ENCODE results near the gene ZNF83. TPM values are rescaled to one million over a fixed set of nuclear protein-coding genes. Genes with fewer than 3 reads are reported as not detected.
A peak's percentile ranks its signal among the peaks of the same experiment; 100 is the strongest.
"Not testable (repeated sequence)": the region's sequence is repeated elsewhere in the genome, so short reads cannot be mapped to it uniquely, and the experiment has no call there.

Gene ZNF83
- polyA plus RNA-seq (2012; ENCODE audit: missing spikeins): 35.9 TPM

- DNase-seq (ENCODE audit: insufficient read length) (peak; percentile 86), FAIRE-seq (peak; percentile 98)
- TF ChIP-seq POLR2AphosphoS5 (IDR thresholded peaks at IDR 0.05; ENCODE audit: low read depth, low read length): peak; percentile 82
- TF ChIP-seq TAF1 (IDR thresholded peaks at IDR 0.05; ENCODE audit: borderline replicate concordance, low read depth, low read length): no peak
- TF ChIP-seq POLR2A (IDR thresholded peaks at IDR 0.05; ENCODE audit: low read depth, low read length): peak; percentile 87
These were observed at the start of gene ZNF83 for GRCh38 chr19:52637718-52638585. Gene ZNF83, minus strand, starts transcription at chr19:52638355.

GRCh38 chr19:52687684-52688083, 49.5 kb upstream of the ZNF83 start:
- FAIRE-seq: no peak
- no peak for TF ChIP-seq POLR2AphosphoS5 (IDR thresholded peaks at IDR 0.05; ENCODE audit: low read depth, low read length)
- TF ChIP-seq POLR2A (IDR thresholded peaks at IDR 0.05; ENCODE audit: low read depth, low read length): no peak
- TF ChIP-seq TAF1 (IDR thresholded peaks at IDR 0.05; ENCODE audit: borderline replicate concordance, low read depth, low read length): no peak
- no peak for DNase-seq (ENCODE audit: insufficient read length)

GRCh38 chr19:52685811-52686210, 47.7 kb upstream of the ZNF83 start:
- TF ChIP-seq TAF1 (IDR thresholded peaks at IDR 0.05; ENCODE audit: borderline replicate concordance, low read depth, low read length) (no peak), POLR2A (IDR thresholded peaks at IDR 0.05; ENCODE audit: low read depth, low read length) (no peak), POLR2AphosphoS5 (IDR thresholded peaks at IDR 0.05; ENCODE audit: low read depth, low read length) (no peak)
- no peak for DNase-seq (ENCODE audit: insufficient read length)
- no peak for FAIRE-seq

GRCh38 chr19:52681216-52681615, 43.1 kb upstream of the ZNF83 start:
- not testable (repeated sequence) for FAIRE-seq; DNase-seq (ENCODE audit: insufficient read length)

GRCh38 chr19:52679598-52679997, 41.4 kb upstream of the ZNF83 start:
- FAIRE-seq (no peak), DNase-seq (ENCODE audit: insufficient read length) (no peak)
- TF ChIP-seq POLR2A (IDR thresholded peaks at IDR 0.05; ENCODE audit: low read depth, low read length) (no peak), TAF1 (IDR thresholded peaks at IDR 0.05; ENCODE audit: borderline replicate concordance, low read depth, low read length) (no peak), POLR2AphosphoS5 (IDR thresholded peaks at IDR 0.05; ENCODE audit: low read depth, low read length) (no peak)

- not testable (repeated sequence) for DNase-seq (ENCODE audit: insufficient read length); FAIRE-seq
These were observed 37.1 kb upstream of the ZNF83 start for GRCh38 chr19:52675239-52675638.

GRCh38 chr19:52673014-52673413, 34.9 kb upstream of the ZNF83 start:
- TF ChIP-seq POLR2A (IDR thresholded peaks at IDR 0.05; ENCODE audit: low read depth, low read length): no peak
- no peak for TF ChIP-seq POLR2AphosphoS5 (IDR thresholded peaks at IDR 0.05; ENCODE audit: low read depth, low read length)
- TF ChIP-seq TAF1 (IDR thresholded peaks at IDR 0.05; ENCODE audit: borderline replicate concordance, low read depth, low read length): no peak
- FAIRE-seq (no peak), DNase-seq (ENCODE audit: insufficient read length) (no peak)

GRCh38 chr19:52670046-52670445, 31.9 kb upstream of the ZNF83 start:
- DNase-seq (ENCODE audit: insufficient read length) (no peak), FAIRE-seq (no peak)
- TF ChIP-seq POLR2AphosphoS5 (IDR thresholded peaks at IDR 0.05; ENCODE audit: low read depth, low read length) (no peak), POLR2A (IDR thresholded peaks at IDR 0.05; ENCODE audit: low read depth, low read length) (no peak), TAF1 (IDR thresholded peaks at IDR 0.05; ENCODE audit: borderline replicate concordance, low read depth, low read length) (no peak)

- TF ChIP-seq POLR2A (IDR thresholded peaks at IDR 0.05; ENCODE audit: low read depth, low read length): no peak
- no peak for TF ChIP-seq POLR2AphosphoS5 (IDR thresholded peaks at IDR 0.05; ENCODE audit: low read depth, low read length)
- no peak for TF ChIP-seq TAF1 (IDR thresholded peaks at IDR 0.05; ENCODE audit: borderline replicate concordance, low read depth, low read length)
- FAIRE-seq: no peak
- no peak for DNase-seq (ENCODE audit: insufficient read length)
These were observed 31.4 kb upstream of the ZNF83 start for GRCh38 chr19:52669586-52669985.

GRCh38 chr19:52667972-52668371, 29.8 kb upstream of the ZNF83 start:
- FAIRE-seq (no peak), DNase-seq (ENCODE audit: insufficient read length) (no peak)
- TF ChIP-seq TAF1 (IDR thresholded peaks at IDR 0.05; ENCODE audit: borderline replicate concordance, low read depth, low read length) (no peak), POLR2AphosphoS5 (IDR thresholded peaks at IDR 0.05; ENCODE audit: low read depth, low read length) (no peak), POLR2A (IDR thresholded peaks at IDR 0.05; ENCODE audit: low read depth, low read length) (no peak)

GRCh38 chr19:52666506-52666905, 28.4 kb upstream of the ZNF83 start:
- no peak for TF ChIP-seq POLR2A (IDR thresholded peaks at IDR 0.05; ENCODE audit: low read depth, low read length)
- TF ChIP-seq POLR2AphosphoS5 (IDR thresholded peaks at IDR 0.05; ENCODE audit: low read depth, low read length): no peak
- TF ChIP-seq TAF1 (IDR thresholded peaks at IDR 0.05; ENCODE audit: borderline replicate concordance, low read depth, low read length): no peak
- FAIRE-seq (no peak), DNase-seq (ENCODE audit: insufficient read length) (no peak)

- DNase-seq (ENCODE audit: insufficient read length) (no peak), FAIRE-seq (no peak)
- TF ChIP-seq POLR2A (IDR thresholded peaks at IDR 0.05; ENCODE audit: low read depth, low read length) (no peak), TAF1 (IDR thresholded peaks at IDR 0.05; ENCODE audit: borderline replicate concordance, low read depth, low read length) (no peak), POLR2AphosphoS5 (IDR thresholded peaks at IDR 0.05; ENCODE audit: low read depth, low read length) (no peak)
These were observed 27.4 kb upstream of the ZNF83 start for GRCh38 chr19:52665529-52665928.

Measured in GM12892 (cell line).